KBM-7 (cell line): ENCODE data around the gene NUP107.

Source experiments
- DNase-seq: peaks from one replicate; pipeline ENCODE4 v3.0.0-alpha.2; 2015
- in situ Hi-C: fragments of 300-500 bp; cut with MboI; formaldehyde crosslinking; loops from 2 replicates; pipeline ENCODE4 v1.14.3; 2020; ENCODE audit warnings: low sequenced_read_pairs, low pct_unique_long_range_greater_than_20kb, mixed read lengths

NUP107 gene

GRCh38 chr12:68791897-68792481, 105.2 kb downstream of the NUP107 start:
- in situ Hi-C loops, result no loop called here

DNA sequence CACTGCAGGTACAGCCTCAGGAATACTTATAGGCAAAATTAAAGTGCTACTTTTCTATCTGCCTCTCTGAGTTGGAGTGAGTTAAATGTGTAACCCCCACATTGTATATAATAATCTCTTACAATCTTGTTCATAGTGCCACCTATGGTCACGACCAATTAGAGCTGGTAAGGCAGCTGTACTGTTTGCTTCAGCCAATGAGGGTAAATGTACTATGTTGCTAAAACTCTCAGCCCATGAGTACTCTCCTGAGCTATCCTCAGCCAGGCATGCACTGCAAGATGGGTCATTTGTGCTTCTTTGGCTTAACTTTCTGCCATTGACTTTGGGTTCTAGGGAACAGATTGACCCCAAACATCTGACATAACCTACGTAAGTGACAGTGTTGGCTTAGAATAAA, 106.2 kb downstream of the NUP107 start:
- in situ Hi-C loops, result no loop called here
- peak; percentile 78 for DNase-seq

More at GRCh38 chr12:68791897-68792481, 105.2 kb downstream of the NUP107 start:
- no peak for DNase-seq

GRCh38 chr12:68793436-68793835, 106.7 kb downstream of the NUP107 start:
- in situ Hi-C loops, result no loop called here
- DNase-seq, result no peak

DNA sequence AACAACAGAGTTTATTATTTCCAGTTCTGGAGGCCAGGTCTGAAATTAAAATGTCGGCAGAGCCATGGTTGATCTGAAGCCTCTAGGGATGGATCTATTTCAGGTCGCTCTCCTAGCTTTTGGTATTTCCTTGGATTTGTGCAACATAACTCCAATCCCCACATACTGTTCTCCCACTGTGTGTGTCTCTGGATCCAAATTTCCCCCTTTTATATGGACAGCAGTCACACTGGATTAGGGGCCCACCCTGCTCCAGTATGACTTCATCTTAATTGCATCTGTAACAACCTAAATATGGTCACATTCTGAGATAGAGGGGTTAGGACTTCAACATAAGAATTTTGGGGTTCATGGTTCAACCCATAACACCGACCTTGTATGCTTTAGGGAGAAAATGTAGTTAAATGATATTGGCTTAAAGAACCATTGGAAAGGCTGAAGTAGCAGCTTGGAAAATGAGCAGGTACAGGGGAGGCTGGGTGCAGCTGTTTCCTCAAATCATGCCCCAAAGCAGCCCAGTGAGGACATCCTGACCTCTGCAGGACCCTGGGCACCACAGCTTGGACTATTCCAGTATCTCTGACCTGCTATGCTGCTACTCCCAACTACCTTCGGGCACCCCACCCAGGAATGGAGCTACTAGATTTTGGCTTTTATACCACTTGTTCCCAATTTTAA, 107.3 kb downstream of the NUP107 start:
- no peak for DNase-seq
- in situ Hi-C loops, result no loop called here

DNA sequence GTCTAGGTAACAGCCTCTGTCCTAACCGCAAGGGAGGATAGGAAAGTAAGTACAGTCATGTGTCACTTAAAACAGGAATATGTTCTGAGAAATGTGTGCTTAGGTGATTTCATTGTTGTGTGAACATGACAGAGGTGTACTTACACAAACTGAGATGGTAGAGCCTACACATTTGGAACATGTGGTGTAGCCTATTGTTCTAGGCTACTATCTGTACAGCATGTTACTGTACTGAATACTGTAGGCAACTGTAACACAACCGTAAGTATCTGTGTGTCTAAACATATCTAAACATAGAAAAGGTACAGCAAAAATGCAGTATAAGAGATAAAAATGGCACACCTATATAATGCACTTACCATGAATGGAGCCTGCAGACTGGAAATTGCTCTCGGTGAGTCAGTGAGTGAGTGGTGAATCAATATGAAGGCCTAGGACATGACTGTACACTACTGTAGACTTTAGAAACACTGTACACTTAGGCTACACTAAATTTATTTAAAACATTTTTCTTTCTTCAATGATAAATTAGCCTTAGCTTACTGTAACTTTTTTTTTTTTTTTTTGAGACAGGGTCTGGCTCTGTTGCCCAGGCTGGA, 108.0 kb downstream of the NUP107 start:
- in situ Hi-C loops, result no loop called here
- DNase-seq, result no peak
